A549 (cell line): ENCODE data around the gene TRIM4. TPM values are rescaled to one million over a fixed set of nuclear protein-coding genes. Genes with fewer than 3 reads are reported as not detected.
A peak's percentile ranks its signal among the peaks of the same experiment; 100 is the strongest.

Experiments used
- ATAC-seq, 2 experiments: fragments of 200-7000 bp in 1 of 2; fragments of >200 bp in 1 of 2; cut with Nextera tagmentation in 1 of 2; cut with Tn5 transposase in 1 of 2; 3 replicates each; pipeline versions ENCODE4 v1.8.0 to v1.9.1; 2018 to 2020; ENCODE audit warnings: mild to moderate bottlenecking in 1 of 2, moderate library complexity in 1 of 2
- CTCF ChIA-PET: fragments of 300-600 bp; sonication (Branson Sonifier 250); formaldehyde crosslinking; extraction: SDS; loops from one replicate; lab custom pipeline; 2021; ENCODE audit warnings: antibody characterized with exemption, inconsistent platforms; lab: Yijun Ruan, JAX
- POLR2A ChIA-PET: fragments of 350-600 bp; formaldehyde crosslinking; extraction: SDS; loops from one replicate; lab custom pipeline; 2021; ENCODE audit warnings: antibody characterized with exemption, inconsistent platforms; lab: Yijun Ruan, JAX
- DNase-seq, 2 experiments: peaks; one replicate each; pipeline versions ENCODE4 v3.0.0 to v3.0.0-alpha.2; 2011 to 2016; ENCODE audit warnings: low read depth in 1 of 2, low spot score in 1 of 2
- FAIRE-seq: peaks from 2 replicates; lab custom pipeline; 2011; peaks lifted over from hg19 to GRCh38; lab: Jason Lieb, UNC
- H3K27ac ChIP-seq, 2 experiments: fragments of >200 bp; sonication (Bioruptor Twin); formaldehyde crosslinking; 3 replicates each; pipeline ENCODE4 v1.5.1; 2016 to 2017
- H3K4me1 ChIP-seq: fragments of >200 bp; sonication (Bioruptor Twin); formaldehyde crosslinking; 3 replicates; pipeline ENCODE4 v1.6.1; 2016
- H3K4me2 ChIP-seq: fragments of >200 bp; sonication (Bioruptor Twin); formaldehyde crosslinking; 3 replicates; pipeline ENCODE4 v1.6.1; 2016
- H3K4me3 ChIP-seq: fragments of >200 bp; sonication (Bioruptor Twin); formaldehyde crosslinking; 3 replicates; pipeline ENCODE4 v1.5.1; 2016
- H3K9me3 ChIP-seq: fragments of >200 bp; sonication (Bioruptor Twin); formaldehyde crosslinking; 3 replicates; pipeline ENCODE4 v1.6.1; 2016
- ATOH8 ChIP-seq: fragments of 250-450 bp; sonication (Bioruptor Pico); IDR thresholded peaks from 2 replicates; pipeline ENCODE4 v1.5.0; 2020; ENCODE audit warnings: low read depth, mild to moderate bottlenecking, moderate library complexity
- BCL3 ChIP-seq: fragments of >200 bp; sonication (Bioruptor Twin); formaldehyde crosslinking; IDR thresholded peaks from 3 replicates; pipeline ENCODE4 v1.6.1; 2016
- CBX2 ChIP-seq: fragments of 200-600 bp; sonication (generic); IDR thresholded peaks from 2 replicates; pipeline ENCODE4 v1.6.1; 2016; ENCODE audit warnings: low read depth, mild to moderate bottlenecking, borderline replicate concordance
- CBX8 ChIP-seq: fragments of 200-600 bp; sonication (generic); IDR thresholded peaks from 2 replicates; pipeline ENCODE4 v1.6.1; 2016
- CHD2 ChIP-seq: fragments of 150-350 bp; IDR thresholded peaks from 2 replicates; pipeline ENCODE4 v1.6.1; 2014; ENCODE audit warnings: low read length; ENCODE audit not compliant: partially characterized antibody
- CHD4 ChIP-seq: fragments of 200-600 bp; sonication (generic); IDR thresholded peaks from 2 replicates; pipeline ENCODE4 v1.6.1; 2016; ENCODE audit warnings: antibody characterized with exemption, mild to moderate bottlenecking, borderline replicate concordance
- E2F6 ChIP-seq: IDR thresholded peaks from 2 replicates; pipeline ENCODE4 v1.6.1; 2012; ENCODE audit warnings: low read depth, borderline replicate concordance
- ELK1 ChIP-seq: fragments of 150-350 bp; IDR thresholded peaks from 2 replicates; pipeline ENCODE4 v1.6.1; 2014; ENCODE audit warnings: low read depth, mild to moderate bottlenecking, low read length
- FOSL2 ChIP-seq, 2 experiments: fragments of 450-650 bp in 1 of 2; fragments of >200 bp in 1 of 2; sonication (Bioruptor Twin) in 1 of 2; formaldehyde crosslinking; IDR thresholded peaks; 2 replicates each; pipeline versions ENCODE4 v1.5.0 to v1.6.1; 2016 to 2020; ENCODE audit warnings: mild to moderate bottlenecking in 1 of 2, moderate library complexity in 1 of 2
- GATA3 ChIP-seq: IDR thresholded peaks from 2 replicates; pipeline ENCODE4 v1.6.1; 2012; ENCODE audit warnings: borderline replicate concordance
- HDAC2 ChIP-seq: fragments of 200-600 bp; sonication (generic); IDR thresholded peaks from 2 replicates; pipeline ENCODE4 v1.6.1; 2016
- HOXA7 ChIP-seq: fragments of 250-450 bp; sonication (Bioruptor Pico); IDR thresholded peaks from 2 replicates; pipeline ENCODE4 v1.5.0; 2020; ENCODE audit warnings: mild to moderate bottlenecking, moderate library complexity
- JUN ChIP-seq, 2 experiments: fragments of >200 bp; sonication (Bioruptor Twin); formaldehyde crosslinking; IDR thresholded peaks; 2 replicates in 1 of 2; 3 replicates in 1 of 2; pipeline ENCODE4 v1.6.1; 2016 to 2017
- KDM1A ChIP-seq: fragments of 200-600 bp; sonication (generic); IDR thresholded peaks from 2 replicates; pipeline ENCODE4 v1.6.1; 2016; ENCODE audit warnings: low read depth, mild to moderate bottlenecking
- MAFK ChIP-seq: fragments of 450-650 bp; IDR thresholded peaks from 2 replicates; pipeline ENCODE4 v1.6.1; 2014; ENCODE audit not compliant: partially characterized antibody
- MYC ChIP-seq: IDR thresholded peaks from 2 replicates; pipeline ENCODE4 v1.6.1; 2012; ENCODE audit warnings: mild to moderate bottlenecking, inconsistent platforms, low read length, improper control_type of control experiment, borderline replicate concordance
- NFE2L2 ChIP-seq: fragments of 150-350 bp; conservative IDR thresholded peaks from 2 replicates; pipeline ENCODE4 v1.6.1; 2014; ENCODE audit warnings: low read length
- NPAS2 ChIP-seq: fragments of 250-450 bp; sonication (Bioruptor Pico); IDR thresholded peaks from 2 replicates; pipeline ENCODE4 v1.8.0; 2022; ENCODE audit warnings: mild to moderate bottlenecking, moderate library complexity, borderline replicate concordance
- NR3C1 ChIP-seq: fragments of >200 bp; sonication (Bioruptor Twin); formaldehyde crosslinking; IDR thresholded peaks from 3 replicates; pipeline ENCODE4 v1.6.1; 2017
- RAD21 ChIP-seq, 2 experiments: fragments of >200 bp in 1 of 2; sonication (Bioruptor Twin) in 1 of 2; formaldehyde crosslinking in 1 of 2; IDR thresholded peaks in 1 of 2; conservative IDR thresholded peaks in 1 of 2; 2 replicates in 1 of 2; 3 replicates in 1 of 2; pipeline ENCODE4 v1.6.1; 2012 to 2018; ENCODE audit warnings: inconsistent platforms in 1 of 2
- RCOR1 ChIP-seq: fragments of 150-350 bp; IDR thresholded peaks from 2 replicates; pipeline ENCODE4 v1.6.1; 2014; ENCODE audit warnings: antibody characterized with exemption, low read length, low read depth
- SMC3 ChIP-seq: fragments of >200 bp; sonication (Bioruptor Twin); formaldehyde crosslinking; IDR thresholded peaks from 3 replicates; pipeline ENCODE4 v1.6.1; 2018; ENCODE audit warnings: inconsistent platforms
- SREBF2 ChIP-seq: fragments of 450-650 bp; IDR thresholded peaks from 2 replicates; pipeline ENCODE4 v1.6.1; 2014; ENCODE audit warnings: mild to moderate bottlenecking, moderate library complexity
- USF2 ChIP-seq: fragments of 450-650 bp; IDR thresholded peaks from 2 replicates; pipeline ENCODE4 v1.6.1; 2014; ENCODE audit warnings: antibody characterized with exemption
- ZFP36 ChIP-seq: fragments of 450-650 bp; IDR thresholded peaks from 2 replicates; pipeline ENCODE4 v1.6.1; 2014; ENCODE audit warnings: borderline replicate concordance; ENCODE audit not compliant: partially characterized antibody
- WGBS: methylation state at CpG from one replicate; pipeline ENCODE4 v1.1.6; 2017; ENCODE audit errors: missing lambda C conversion rate; 5-methylcytosine and 5-hydroxymethylcytosine counted together
- polyA plus RNA-seq, 4 experiments: library from polyadenylated mRNA; depleted of rRNA in 3 of 4; stranded (reverse); fragments of >200 nt; fragmentation: RNase III in 1 of 4; extraction: RNeasy Plus Mini Kit Qiagen cat#74134 plus additional on column Dnase treatment in 1 of 4; gene quantifications; 2 replicates in 3 of 4; 3 replicates in 1 of 4; pipeline ENCODE4 v1.2.3, GENCODE V29; 2011 to 2017

The TRIM4 gene
- polyA plus RNA-seq, 2 of the 4 experiments (the other 2 are of a cell fraction): 25.6 to 33.8 TPM

- TF ChIP-seq ELK1: no peak
- TF ChIP-seq ZFP36: no peak
- TF ChIP-seq MAFK: no peak
- no peak for TF ChIP-seq BCL3
Measured at GRCh38 chr7:99930376-99930775, 11.0 kb upstream of the TRIM4 start (continued).

- DNase-seq (no peak), ATAC-seq (peak; percentile 15 to 57; a peak in 4 of 6 replicates), FAIRE-seq (no peak)
- no peak overlapping the region for H3K27ac ChIP-seq
- CTCF ChIA-PET: interaction anchor here (0.6 to 3.8 kb wide), 18 partner anchors 9 to 300 kb away, joined by 3 to 22 read pairs (median 4); partner anchors contain the start of gene TRIM4
- TF ChIP-seq CHD2 (no peak), KDM1A (no peak), HDAC2 (no peak), SREBF2 (no peak), ELK1 (no peak)
- 0 out of 3 replicates have a peak, but pooled peaks cover 7% of the 10 kb centered on the region for H3K4me1 ChIP-seq
- no peak overlapping the region; the same call in 2 of the 3 replicates for H3K4me3 ChIP-seq
- no peaks in the 10 kb centered on the region for H3K9me3 ChIP-seq
- H3K4me2 ChIP-seq: peak overlapping the region; percentile 82
- WGBS: 9% methylated on average over 2 of the region's 2 CpGs
- POLR2A ChIA-PET: interaction anchor here (0.6 to 1.7 kb wide), 4 partner anchors 10 to 120 kb away, joined by 3 to 22 read pairs (median 3); partner anchors contain the start of gene TRIM4
Measured at GRCh38 chr7:99929730-99930053, 10.4 kb upstream of the TRIM4 start.

- ATAC-seq (peak; percentile 96 to 98), DNase-seq (peak; percentile 75 to 85), FAIRE-seq (no peak)
- no peaks in the 10 kb centered on the region for H3K9me3 ChIP-seq
- peak within 1 kb of the TSS; percentile 46 for H3K4me3 ChIP-seq
- ChIA-PET POLR2A (interaction anchor here (0.6 to 1.7 kb wide), 4 partner anchors 9 to 121 kb away, joined by 3 to 22 read pairs (median 3); partner anchors contain the start of gene TRIM4), CTCF (interaction anchor here (0.6 to 3.8 kb wide), 18 partner anchors 9 to 300 kb away, joined by 3 to 22 read pairs (median 4); partner anchors contain the start of gene TRIM4)
- peak within 1 kb of the TSS; percentile 66 to 83 for H3K27ac ChIP-seq
- 0 out of 3 replicates have a peak, but pooled peaks cover 7% of the 10 kb centered on the region for H3K4me1 ChIP-seq
- 35% methylated on average over 9 of the region's 22 CpGs for WGBS
- H3K4me2 ChIP-seq: peak within 1 kb of the TSS; percentile 82
- TF ChIP-seq E2F6 (no peak), FOSL2 (IDR thresholded peaks at IDR 0.05) (no peak), FOSL2 (CRISPR knock-in tag; IDR thresholded peaks at IDR 0.05) (no peak), JUN (IDR thresholded peaks at IDR 0.05) (peak in 1 of 2 experiments; percentile 27; a peak in 1 of 5 replicates), NFE2L2 (no peak), MYC (no peak), USF2 (peak; percentile 73), KDM1A (no peak), SMC3 (peak; percentile 27; the same call in 1 of the 3 replicates), HDAC2 (no peak), NR3C1 (no peak), NPAS2 (CRISPR knock-in tag) (no peak), GATA3 (no peak), BCL3 (no peak), SREBF2 (no peak), CHD4 (no peak), RAD21 (conservative IDR thresholded peaks at IDR 0.05 in 1 of 2, IDR thresholded peaks at IDR 0.05 in 1 of 2) (peak; percentile 43 to 55), HOXA7 (CRISPR knock-in tag) (no peak), ATOH8 (CRISPR knock-in tag) (no peak), CBX8 (no peak), CBX2 (no peak), RCOR1 (no peak), MAFK (no peak)
Measured at GRCh38 chr7:99928994-99929729, 9.8 kb upstream of the TRIM4 start, which contains the start of gene GJC3. GJC3 (minus strand) TSS chr7:99929620; CDS start chr7:99929620, 0 bp downstream.
